ENCODE results near the gene EHMT1.
"Not testable (repeated sequence)": the region's sequence is repeated elsewhere in the genome, so short reads cannot be mapped to it uniquely, and the experiment has no call there.

Gene EHMT1

DNA sequence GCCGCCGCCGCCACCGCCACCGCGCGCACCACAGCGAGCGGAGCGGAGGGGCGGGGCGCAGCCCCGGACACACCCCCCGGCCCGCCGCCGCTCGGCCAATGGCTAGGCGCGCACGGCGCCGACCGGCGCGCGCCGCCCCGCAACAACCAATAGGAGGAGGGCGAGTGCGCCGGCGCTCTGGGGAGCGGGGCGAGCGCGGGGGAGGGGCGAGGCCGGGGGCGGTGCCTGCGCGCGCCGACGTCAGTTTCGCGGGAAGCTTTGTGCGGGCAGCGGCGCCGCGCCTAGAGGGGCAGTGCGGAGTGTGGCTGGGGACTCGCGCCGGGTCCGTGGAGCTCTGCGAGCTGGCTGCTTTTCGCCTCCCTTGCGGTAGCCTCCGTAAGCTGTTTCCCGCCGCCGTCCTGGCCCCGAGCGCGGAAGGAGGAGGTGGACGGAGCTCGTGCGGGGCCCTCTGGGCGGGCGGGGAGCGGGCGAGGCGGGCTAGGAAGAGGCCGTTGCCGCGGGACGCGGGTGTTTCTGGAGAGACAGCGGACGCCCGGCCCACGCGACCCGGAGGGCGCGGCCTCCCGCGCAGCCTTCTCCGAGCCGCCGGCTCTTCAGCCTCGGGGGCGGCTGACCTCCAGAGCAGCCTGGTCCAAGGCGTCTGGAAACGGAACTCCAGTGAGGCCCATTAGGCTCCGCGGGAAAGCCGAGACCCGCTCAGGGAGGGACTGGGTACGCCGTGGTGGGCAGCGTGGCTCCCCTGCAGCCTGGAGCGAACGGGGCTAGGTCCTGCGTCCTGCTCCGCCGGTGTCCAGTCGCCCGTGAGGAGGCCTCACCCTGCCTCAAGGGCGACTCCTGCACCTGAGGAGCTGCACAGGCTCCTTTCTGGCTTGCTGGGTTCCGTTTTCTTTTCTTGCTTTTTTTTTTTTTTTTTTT is 28.1 kb upstream of the EHMT1 start, which contains the start of gene ZMYND19:
TSS of gene ZMYND19 (minus strand) at position 44 of the 915 bp plus-strand sequence. CDS start 249 bp downstream, outside the sequence.
- peak within 1 kb of the TSS; percentile 99 for H3K9ac ChIP-seq (ENCODE audit: insufficient read length, low read depth)
- no peaks in the 10 kb centered on the region for H3K9me3 ChIP-seq (ENCODE audit: insufficient read depth, low read length)
- H3K36me3 ChIP-seq (ENCODE audit: insufficient read depth, insufficient read length, low read length): peaks cover 42% of the 10 kb centered on the region
- H3K27me3 ChIP-seq (ENCODE audit: insufficient read depth, insufficient read length): no peaks in the 10 kb centered on the region
- peak; percentile 77 for DNase-seq (ENCODE audit: low read depth, low spot score)
- H3K4me3 ChIP-seq (ENCODE audit: insufficient read length, low read depth): peak within 1 kb of the TSS; percentile 96
- no peak for TF ChIP-seq YY1 (IDR thresholded peaks at IDR 0.05; ENCODE audit: insufficient read depth, insufficient read length)
- H3K4me1 ChIP-seq (ENCODE audit: insufficient read depth, insufficient read length): peaks cover 22% of the 10 kb centered on the region

DNA sequence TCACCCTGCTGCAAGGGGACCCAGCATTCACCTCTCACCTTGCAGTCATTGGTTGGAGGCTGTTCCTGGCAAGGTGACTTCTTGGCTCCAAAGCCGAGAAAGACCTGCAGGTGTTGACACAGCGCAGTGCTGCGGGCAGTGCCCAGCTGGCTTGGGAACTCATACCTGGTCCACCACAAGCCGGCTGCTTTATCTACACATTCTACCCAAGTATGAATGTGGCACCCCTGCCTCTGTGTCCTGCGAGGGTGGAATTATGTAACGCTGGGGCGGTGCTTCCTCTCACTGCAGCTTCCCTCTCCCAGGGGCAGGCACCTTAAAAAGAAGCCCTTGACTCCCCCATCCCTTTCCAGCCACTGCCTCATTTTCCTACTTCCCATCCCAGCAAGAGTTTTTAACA is 26.0 kb upstream of the EHMT1 start:
- peaks cover 21% of the 10 kb centered on the region for H3K36me3 ChIP-seq (ENCODE audit: insufficient read depth, insufficient read length, low read length)
- no peak for DNase-seq (ENCODE audit: low read depth, low spot score)
- no peak for TF ChIP-seq SUZ12 (IDR thresholded peaks at IDR 0.05; ENCODE audit: extremely low read depth, insufficient read depth, insufficient read length)
- TF ChIP-seq ZNF274 (IDR thresholded peaks at IDR 0.05; ENCODE audit: low read depth, low read length): no peak
- no peak for TF ChIP-seq YY1 (IDR thresholded peaks at IDR 0.05; ENCODE audit: insufficient read depth, insufficient read length)

DNA sequence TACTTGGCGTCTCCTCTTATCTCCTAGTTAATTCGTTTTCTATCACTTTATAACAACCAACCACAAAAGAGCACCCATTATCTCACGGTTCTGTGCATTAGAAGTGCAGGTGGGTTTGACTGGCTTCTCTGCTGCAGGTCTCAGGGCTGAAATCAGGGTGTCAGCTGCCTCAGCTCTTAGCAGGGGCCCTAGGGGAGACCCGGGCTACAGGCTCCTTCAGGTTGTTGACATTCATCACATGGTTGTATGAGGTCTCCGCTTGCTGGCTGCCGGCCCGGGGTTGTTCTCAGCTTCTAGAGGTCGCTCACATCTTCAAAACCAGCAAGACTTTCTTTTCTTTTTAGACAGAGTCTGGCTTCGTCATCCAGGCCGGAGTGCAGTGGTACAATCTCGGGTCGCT is 25.6 kb upstream of the EHMT1 start:
- Histone ChIP-seq H3K9me3 (ENCODE audit: insufficient read depth, low read length) (no peaks in the 10 kb centered on the region), H3K27me3 (ENCODE audit: insufficient read depth, insufficient read length) (no peaks in the 10 kb centered on the region), H3K4me1 (ENCODE audit: insufficient read depth, insufficient read length) (peaks cover 19% of the 10 kb centered on the region), H3K4me3 (ENCODE audit: insufficient read length, low read depth) (no peak overlapping the region), H3K9ac (ENCODE audit: insufficient read length, low read depth) (peak overlapping the region; percentile 36), H3K36me3 (ENCODE audit: insufficient read depth, insufficient read length, low read length) (peaks cover 17% of the 10 kb centered on the region)
- no peak for TF ChIP-seq SUZ12 (IDR thresholded peaks at IDR 0.05; ENCODE audit: extremely low read depth, insufficient read depth, insufficient read length)
- TF ChIP-seq YY1 (IDR thresholded peaks at IDR 0.05; ENCODE audit: insufficient read depth, insufficient read length): no peak
- TF ChIP-seq ZNF274 (IDR thresholded peaks at IDR 0.05; ENCODE audit: low read depth, low read length): no peak
- no peak for DNase-seq (ENCODE audit: low read depth, low spot score)

More for the DNA sequence above, 26.0 kb upstream of the EHMT1 start:
- H3K9me3 ChIP-seq (ENCODE audit: insufficient read depth, low read length): no peaks in the 10 kb centered on the region
- H3K4me3 ChIP-seq (ENCODE audit: insufficient read length, low read depth): no peak overlapping the region
- no peaks in the 10 kb centered on the region for H3K27me3 ChIP-seq (ENCODE audit: insufficient read depth, insufficient read length)
- H3K4me1 ChIP-seq (ENCODE audit: insufficient read depth, insufficient read length): peaks cover 19% of the 10 kb centered on the region
- peak overlapping the region; percentile 36 for H3K9ac ChIP-seq (ENCODE audit: insufficient read length, low read depth)

DNA sequence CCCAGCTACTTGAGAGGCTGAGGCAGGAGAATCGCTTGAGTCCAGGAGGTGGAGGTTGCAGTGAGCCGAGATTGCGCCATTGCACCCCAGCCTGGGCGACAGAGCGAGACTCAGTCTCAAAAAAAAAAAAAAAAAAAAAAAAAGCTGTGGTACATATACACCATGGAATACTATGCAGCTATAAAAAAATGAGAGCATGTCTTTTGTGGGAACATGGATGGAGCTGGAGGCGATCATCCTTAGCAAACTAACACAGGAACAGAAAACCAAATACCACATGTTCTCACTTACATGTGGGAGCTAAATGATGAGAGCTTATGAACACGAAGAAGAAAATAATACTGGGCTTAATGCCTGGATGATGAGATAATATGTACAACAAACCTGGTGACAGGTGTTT is 22.2 kb upstream of the EHMT1 start:
- H3K27me3 ChIP-seq (ENCODE audit: insufficient read depth, insufficient read length); H3K4me1 ChIP-seq (ENCODE audit: insufficient read depth, insufficient read length); H3K36me3 ChIP-seq (ENCODE audit: insufficient read depth, insufficient read length, low read length); H3K9ac ChIP-seq (ENCODE audit: insufficient read length, low read depth); H3K9me3 ChIP-seq (ENCODE audit: insufficient read depth, low read length); H3K4me3 ChIP-seq (ENCODE audit: insufficient read length, low read depth); DNase-seq (ENCODE audit: low read depth, low spot score): not testable (repeated sequence)

DNA sequence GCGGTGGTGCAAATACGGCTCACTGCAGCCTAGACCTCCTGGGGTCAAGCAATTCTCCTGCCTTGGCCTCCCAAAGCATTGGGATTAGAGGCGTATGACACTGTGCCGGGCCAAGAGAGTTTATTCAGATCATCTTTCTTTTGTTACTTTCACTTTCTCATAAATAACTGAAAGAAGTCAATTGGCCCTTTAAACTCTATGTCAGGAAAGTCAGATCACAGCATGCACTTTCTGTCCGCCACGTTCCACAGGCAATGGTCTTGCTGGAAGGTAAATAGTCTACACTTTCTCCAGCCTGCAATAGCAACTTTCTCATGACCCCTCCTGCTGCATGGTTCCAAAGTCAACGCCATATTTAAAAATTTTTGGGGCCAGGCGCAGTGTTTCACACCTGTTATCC is 19.9 kb upstream of the EHMT1 start:
- DNase-seq (ENCODE audit: low read depth, low spot score): no peak
- peaks cover 2% of the 10 kb centered on the region for H3K27me3 ChIP-seq (ENCODE audit: insufficient read depth, insufficient read length)
- H3K9me3 ChIP-seq (ENCODE audit: insufficient read depth, low read length): no peaks in the 10 kb centered on the region
- peaks cover 3% of the 10 kb centered on the region for H3K4me1 ChIP-seq (ENCODE audit: insufficient read depth, insufficient read length)
- TF ChIP-seq YY1 (IDR thresholded peaks at IDR 0.05; ENCODE audit: insufficient read depth, insufficient read length) (no peak), SUZ12 (IDR thresholded peaks at IDR 0.05; ENCODE audit: extremely low read depth, insufficient read depth, insufficient read length) (no peak), ZNF274 (IDR thresholded peaks at IDR 0.05; ENCODE audit: low read depth, low read length) (no peak)
- no peak overlapping the region for H3K9ac ChIP-seq (ENCODE audit: insufficient read length, low read depth)
- H3K4me3 ChIP-seq (ENCODE audit: insufficient read length, low read depth): no peak overlapping the region
- H3K36me3 ChIP-seq (ENCODE audit: insufficient read depth, insufficient read length, low read length): no peaks in the 10 kb centered on the region

DNA sequence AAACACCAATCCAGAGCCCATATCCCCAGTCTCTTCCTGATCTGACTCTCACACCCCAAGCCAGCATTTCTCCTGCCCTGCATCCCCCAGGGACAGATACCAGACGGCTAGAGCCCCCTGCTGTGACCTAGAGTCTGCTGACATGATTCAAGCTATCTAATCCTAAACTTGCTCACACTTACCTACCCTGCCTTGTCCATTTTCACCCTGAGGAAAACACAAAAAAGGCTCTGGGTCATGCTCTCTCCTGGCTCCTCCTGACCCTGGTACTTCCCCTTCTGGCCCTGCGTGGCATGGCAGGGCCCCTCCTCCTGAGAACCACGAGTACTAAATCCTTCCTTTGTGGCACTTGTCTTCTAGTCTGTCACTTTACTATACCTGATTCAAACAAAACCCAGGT is 16.1 kb upstream of the EHMT1 start:
- TF ChIP-seq ZNF274 (IDR thresholded peaks at IDR 0.05; ENCODE audit: low read depth, low read length) (no peak), SUZ12 (IDR thresholded peaks at IDR 0.05; ENCODE audit: extremely low read depth, insufficient read depth, insufficient read length) (no peak), YY1 (IDR thresholded peaks at IDR 0.05; ENCODE audit: insufficient read depth, insufficient read length) (no peak)
- peaks cover 23% of the 10 kb centered on the region for H3K27me3 ChIP-seq (ENCODE audit: insufficient read depth, insufficient read length)
- H3K4me1 ChIP-seq (ENCODE audit: insufficient read depth, insufficient read length): peaks cover 18% of the 10 kb centered on the region
- no peaks in the 10 kb centered on the region for H3K9me3 ChIP-seq (ENCODE audit: insufficient read depth, low read length)
- peak overlapping the region; percentile 37 for H3K9ac ChIP-seq (ENCODE audit: insufficient read length, low read depth)
- H3K4me3 ChIP-seq (ENCODE audit: insufficient read length, low read depth): no peak overlapping the region
- H3K36me3 ChIP-seq (ENCODE audit: insufficient read depth, insufficient read length, low read length): no peaks in the 10 kb centered on the region
- DNase-seq (ENCODE audit: low read depth, low spot score): no peak

DNA sequence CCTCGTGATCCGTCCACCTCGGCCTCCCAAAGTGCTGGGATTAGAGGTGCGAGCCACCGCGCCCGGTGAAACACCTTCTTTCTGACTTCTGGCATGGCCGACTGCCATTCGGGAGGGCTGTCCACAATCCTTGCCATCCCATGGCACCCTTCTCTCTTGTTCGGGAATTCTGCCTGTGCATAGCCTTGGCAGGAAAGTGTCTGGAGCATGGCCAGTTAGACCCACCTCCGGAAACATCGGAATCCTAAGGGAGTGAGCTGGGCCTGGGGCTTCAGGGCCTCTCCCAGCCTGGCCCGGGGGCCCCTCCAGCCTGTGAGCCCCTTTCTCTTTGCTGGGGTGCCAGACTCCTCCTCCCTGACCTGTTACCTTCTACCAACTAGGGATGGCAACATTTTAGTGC is 14.9 kb upstream of the EHMT1 start:
- peaks cover 6% of the 10 kb centered on the region for H3K36me3 ChIP-seq (ENCODE audit: insufficient read depth, insufficient read length, low read length)
- no peak overlapping the region for H3K9ac ChIP-seq (ENCODE audit: insufficient read length, low read depth)
- TF ChIP-seq YY1 (IDR thresholded peaks at IDR 0.05; ENCODE audit: insufficient read depth, insufficient read length) (no peak), ZNF274 (IDR thresholded peaks at IDR 0.05; ENCODE audit: low read depth, low read length) (no peak)
- no peak overlapping the region for H3K4me3 ChIP-seq (ENCODE audit: insufficient read length, low read depth)
- no peak for DNase-seq (ENCODE audit: low read depth, low spot score)
- no peaks in the 10 kb centered on the region for H3K9me3 ChIP-seq (ENCODE audit: insufficient read depth, low read length)
- H3K4me1 ChIP-seq (ENCODE audit: insufficient read depth, insufficient read length): peaks cover 27% of the 10 kb centered on the region
- H3K27me3 ChIP-seq (ENCODE audit: insufficient read depth, insufficient read length): peaks cover 23% of the 10 kb centered on the region

Measured in NT2/D1 (cell line).